ENCODE results near the gene LRMDA. TPM values are rescaled to one million over a fixed set of nuclear protein-coding genes. Genes with fewer than 3 reads are reported as not detected.

LRMDA gene
- polyA plus RNA-seq, 2 of the 4 experiments (the other 2 are of a cell fraction), result 4.6 to 5.2 TPM

GRCh38 chr10:76023007-76023406, 591.6 kb downstream of the LRMDA start:
- Histone ChIP-seq H3K4me3 (no peak overlapping the region), H3K9me3 (no peaks in the 10 kb centered on the region), H3K4me2 (no peak overlapping the region), H3K4me1 (no peaks in the 10 kb centered on the region), H3K27ac (no peak overlapping the region)
- 64% methylated on average over 7 of the region's 7 CpGs for WGBS (ENCODE audit: missing lambda C conversion rate)
- DNase-seq (ENCODE audit: low read depth in 1 of 2, low spot score in 1 of 2), result no peak
- POLR2A ChIA-PET, result no interaction called here
- CTCF ChIA-PET, result interaction anchor here (2.6 kb wide), 1 partner anchor 13 kb away, joined by 13 read pairs; no protein-coding TSS in a partner anchor
- TF ChIP-seq RFX5 (IDR thresholded peaks at IDR 0.05) (no peak), TP53 (CRISPR knock-in tag; IDR thresholded peaks at IDR 0.05) (no peak), JUN (IDR thresholded peaks at IDR 0.05) (no peak), ELK1 (IDR thresholded peaks at IDR 0.05; ENCODE audit: low read depth, low read length) (no peak), BHLHE40 (IDR thresholded peaks at IDR 0.05; ENCODE audit: low read depth, low read length) (no peak), CHD4 (IDR thresholded peaks at IDR 0.05; ENCODE audit: borderline replicate concordance) (no peak), BCL3 (IDR thresholded peaks at IDR 0.05) (no peak), SREBF2 (IDR thresholded peaks at IDR 0.05) (no peak), EHMT2 (IDR thresholded peaks at IDR 0.05; ENCODE audit: low read depth) (no peak), KDM1A (IDR thresholded peaks at IDR 0.05; ENCODE audit: low read depth) (no peak), ATOH8 (CRISPR knock-in tag; IDR thresholded peaks at IDR 0.05; ENCODE audit: low read depth) (no peak), POLR2AphosphoS2 (conservative IDR thresholded peaks at IDR 0.05; ENCODE audit: low read length) (no peak), HOXB13 (CRISPR knock-in tag; IDR thresholded peaks at IDR 0.05; ENCODE audit: low read depth) (no peak), TFCP2L1 (CRISPR knock-in tag; IDR thresholded peaks at IDR 0.05) (no peak), NFE2L2 (conservative IDR thresholded peaks at IDR 0.05; ENCODE audit: low read length) (no peak)
- no peak for ATAC-seq
- FAIRE-seq, result no peak

GRCh38 chr10:76024460-76025123, 593.2 kb downstream of the LRMDA start:
- 61% methylated on average over 15 of the region's 15 CpGs for WGBS (ENCODE audit: missing lambda C conversion rate)
- Histone ChIP-seq H3K9me3 (no peaks in the 10 kb centered on the region), H3K27ac (no peak overlapping the region), H3K4me3 (no peak overlapping the region), H3K4me1 (no peaks in the 10 kb centered on the region), H3K4me2 (no peak overlapping the region)
- POLR2A ChIA-PET, result no interaction called here
- no peak for TF ChIP-seq SREBF2 (IDR thresholded peaks at IDR 0.05)
- TF ChIP-seq GATA3 (IDR thresholded peaks at IDR 0.05; ENCODE audit: borderline replicate concordance), result no peak
- no peak for TF ChIP-seq ZNF302 (CRISPR knock-in tag; IDR thresholded peaks at IDR 0.05)
- no peak for TF ChIP-seq HOXB13 (CRISPR knock-in tag; IDR thresholded peaks at IDR 0.05; ENCODE audit: low read depth)
- TF ChIP-seq ESRRA (IDR thresholded peaks at IDR 0.05; ENCODE audit: borderline replicate concordance, low read length), result no peak
- no peak for TF ChIP-seq HMGXB4 (CRISPR knock-in tag; IDR thresholded peaks at IDR 0.05; ENCODE audit: borderline replicate concordance)
- no peak for TF ChIP-seq FOSL2 (IDR thresholded peaks at IDR 0.05)
- no peak for TF ChIP-seq FOSL2 (CRISPR knock-in tag; IDR thresholded peaks at IDR 0.05)
- TF ChIP-seq MAFK (IDR thresholded peaks at IDR 0.05; ENCODE audit: partially characterized antibody), result no peak
- no peak for TF ChIP-seq CEBPB (IDR thresholded peaks at IDR 0.05)
- no peak for TF ChIP-seq E2F6 (IDR thresholded peaks at IDR 0.05; ENCODE audit: borderline replicate concordance, low read depth)
- TF ChIP-seq BHLHE40 (IDR thresholded peaks at IDR 0.05; ENCODE audit: low read depth, low read length), result no peak
- ATAC-seq (no peak), FAIRE-seq (no peak), DNase-seq (ENCODE audit: low read depth in 1 of 2, low spot score in 1 of 2) (no peak)
- CTCF ChIA-PET, result interaction anchor here (0.9 to 4.7 kb wide), 3 partner anchors 11 to 624 kb away, joined by 3 to 40 read pairs (median 13); no protein-coding TSS in a partner anchor

Data from A549 (cell line).